Right lobe of liver (tissue), 4 donors: Measurements from ENCODE around the gene AP4M1.

ENCODE experiments used
- POLR2A ChIP-seq: fragments of 450-650 bp; IDR thresholded peaks from one replicate; pipeline ENCODE4 v1.6.1; 2017; ENCODE audit warnings: antibody characterized with exemption, mild to moderate bottlenecking
- TF ChIP-seq, protein P1 (sequence below), 4 donors: fragments of 200-600 bp in 3 of 4; fragments of 450-650 bp in 1 of 4; IDR thresholded peaks; one replicate each; pipeline versions ENCODE4 v1.5.1 to v1.8.0; 2016 to 2022; ENCODE audit warnings: antibody characterized with exemption in 4 of 4, mild to moderate bottlenecking in 2 of 4
- donor health status: DM: no; HTN: no; CAD: no.
- donor health status: DM: no; HTN: no; CAD: no.
- donor health status: DM: no; HTN: yes; CAD: no.

DNA sequence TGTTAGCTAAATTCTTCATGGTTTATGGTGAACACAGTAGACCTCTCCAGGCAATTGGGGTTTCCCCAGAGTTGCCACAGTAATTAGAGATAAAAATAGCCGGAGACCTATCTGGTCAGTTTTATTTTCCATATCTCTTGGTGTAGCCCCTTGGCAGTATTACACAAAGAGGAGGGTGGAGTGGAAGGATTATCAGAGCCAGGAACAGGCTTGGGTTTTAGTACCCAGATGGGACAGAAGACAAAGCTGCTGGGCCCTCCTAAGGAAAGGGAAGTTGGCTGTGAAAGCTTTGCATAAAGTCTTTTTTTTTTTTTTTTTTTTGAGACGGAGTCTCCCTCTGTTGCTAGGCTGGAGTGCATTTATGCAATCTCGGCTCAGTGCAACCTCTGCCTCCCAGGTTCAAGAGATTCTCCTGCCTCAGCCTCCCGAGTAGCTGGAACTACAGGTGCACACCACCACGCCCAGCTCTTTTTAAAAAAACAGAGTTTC is 42.1 kb upstream of the AP4M1 start:
- no peak for TF ChIP-seq POLR2A
- TF ChIP-seq, protein P1, sequence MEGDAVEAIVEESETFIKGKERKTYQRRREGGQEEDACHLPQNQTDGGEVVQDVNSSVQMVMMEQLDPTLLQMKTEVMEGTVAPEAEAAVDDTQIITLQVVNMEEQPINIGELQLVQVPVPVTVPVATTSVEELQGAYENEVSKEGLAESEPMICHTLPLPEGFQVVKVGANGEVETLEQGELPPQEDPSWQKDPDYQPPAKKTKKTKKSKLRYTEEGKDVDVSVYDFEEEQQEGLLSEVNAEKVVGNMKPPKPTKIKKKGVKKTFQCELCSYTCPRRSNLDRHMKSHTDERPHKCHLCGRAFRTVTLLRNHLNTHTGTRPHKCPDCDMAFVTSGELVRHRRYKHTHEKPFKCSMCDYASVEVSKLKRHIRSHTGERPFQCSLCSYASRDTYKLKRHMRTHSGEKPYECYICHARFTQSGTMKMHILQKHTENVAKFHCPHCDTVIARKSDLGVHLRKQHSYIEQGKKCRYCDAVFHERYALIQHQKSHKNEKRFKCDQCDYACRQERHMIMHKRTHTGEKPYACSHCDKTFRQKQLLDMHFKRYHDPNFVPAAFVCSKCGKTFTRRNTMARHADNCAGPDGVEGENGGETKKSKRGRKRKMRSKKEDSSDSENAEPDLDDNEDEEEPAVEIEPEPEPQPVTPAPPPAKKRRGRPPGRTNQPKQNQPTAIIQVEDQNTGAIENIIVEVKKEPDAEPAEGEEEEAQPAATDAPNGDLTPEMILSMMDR (IDR thresholded peaks at IDR 0.05) = no peak
